PC-9 (cell line): ENCODE data around the gene THYN1.

Experiments used
- EZH2 ChIP-seq: fragments of 200-600 bp; sonication (generic); IDR thresholded peaks from 2 replicates; pipeline ENCODE4 v1.8.0; 2017; ENCODE audit warnings: antibody characterized with exemption, low read depth
- TF ChIP-seq, protein P1 (sequence below): fragments of 200-600 bp; sonication (generic); conservative IDR thresholded peaks from 2 replicates; pipeline ENCODE4 v1.6.1; 2017; ENCODE audit warnings: mixed run types, antibody characterized with exemption, mild to moderate bottlenecking, moderate library complexity

DNA sequence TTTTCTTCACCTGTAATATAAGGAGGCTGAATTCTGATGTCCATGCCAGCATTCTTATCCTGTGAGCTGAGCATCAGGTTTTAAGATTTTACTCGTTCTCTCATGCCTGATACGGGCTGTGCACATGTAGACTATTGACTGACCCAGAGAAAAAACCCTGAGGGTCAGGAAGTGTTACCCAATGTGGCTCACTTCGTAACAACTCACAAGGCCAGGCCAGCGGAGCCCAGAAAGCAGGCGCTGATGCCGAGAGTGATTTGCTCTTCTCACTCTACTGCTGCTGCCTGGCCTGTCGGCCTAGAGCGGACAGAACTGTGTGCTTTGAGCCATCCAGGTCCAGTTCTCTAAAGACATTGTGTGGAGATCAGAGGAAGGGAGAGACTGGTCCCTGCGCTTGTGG is 10.8 kb downstream of the THYN1 start:
- TF ChIP-seq, protein P1, sequence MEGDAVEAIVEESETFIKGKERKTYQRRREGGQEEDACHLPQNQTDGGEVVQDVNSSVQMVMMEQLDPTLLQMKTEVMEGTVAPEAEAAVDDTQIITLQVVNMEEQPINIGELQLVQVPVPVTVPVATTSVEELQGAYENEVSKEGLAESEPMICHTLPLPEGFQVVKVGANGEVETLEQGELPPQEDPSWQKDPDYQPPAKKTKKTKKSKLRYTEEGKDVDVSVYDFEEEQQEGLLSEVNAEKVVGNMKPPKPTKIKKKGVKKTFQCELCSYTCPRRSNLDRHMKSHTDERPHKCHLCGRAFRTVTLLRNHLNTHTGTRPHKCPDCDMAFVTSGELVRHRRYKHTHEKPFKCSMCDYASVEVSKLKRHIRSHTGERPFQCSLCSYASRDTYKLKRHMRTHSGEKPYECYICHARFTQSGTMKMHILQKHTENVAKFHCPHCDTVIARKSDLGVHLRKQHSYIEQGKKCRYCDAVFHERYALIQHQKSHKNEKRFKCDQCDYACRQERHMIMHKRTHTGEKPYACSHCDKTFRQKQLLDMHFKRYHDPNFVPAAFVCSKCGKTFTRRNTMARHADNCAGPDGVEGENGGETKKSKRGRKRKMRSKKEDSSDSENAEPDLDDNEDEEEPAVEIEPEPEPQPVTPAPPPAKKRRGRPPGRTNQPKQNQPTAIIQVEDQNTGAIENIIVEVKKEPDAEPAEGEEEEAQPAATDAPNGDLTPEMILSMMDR = no peak
- no peak for TF ChIP-seq EZH2
